Measurements from ENCODE around the gene NDUFS7.
A peak's percentile ranks its signal among the peaks of the same experiment; 100 is the strongest.

The NDUFS7 gene

DNA sequence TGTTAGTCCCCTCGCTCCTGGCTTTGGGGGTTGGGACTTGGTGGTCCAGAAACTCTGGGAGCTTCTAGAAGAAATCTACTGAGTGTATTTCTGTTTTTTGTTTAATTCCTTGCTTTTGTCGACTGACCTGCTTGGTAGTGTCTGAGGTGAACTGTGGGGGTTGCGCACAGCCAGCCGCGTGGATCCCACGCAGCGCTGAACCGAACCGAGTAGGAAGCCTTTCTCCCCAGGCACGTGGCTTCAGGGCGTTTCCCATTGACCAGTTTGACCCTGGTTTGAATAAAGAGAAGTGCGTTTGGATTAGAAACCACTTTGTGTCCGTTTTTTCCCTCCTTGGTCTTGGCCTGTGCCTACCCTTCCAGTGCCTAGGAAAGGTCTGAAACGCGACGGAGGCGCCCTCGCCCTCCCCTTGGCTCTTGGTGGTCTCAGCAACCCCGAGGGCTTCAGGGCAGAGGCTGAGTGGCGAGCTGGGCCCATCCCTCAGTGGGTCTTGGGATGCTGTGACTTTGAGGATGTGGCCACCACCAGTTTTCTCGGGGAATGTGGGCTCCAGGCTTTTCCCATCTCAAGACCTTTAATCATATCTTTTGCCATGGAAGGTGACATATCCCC, 51.8 kb downstream of the NDUFS7 start:
- DNase-seq: no peak

DNA sequence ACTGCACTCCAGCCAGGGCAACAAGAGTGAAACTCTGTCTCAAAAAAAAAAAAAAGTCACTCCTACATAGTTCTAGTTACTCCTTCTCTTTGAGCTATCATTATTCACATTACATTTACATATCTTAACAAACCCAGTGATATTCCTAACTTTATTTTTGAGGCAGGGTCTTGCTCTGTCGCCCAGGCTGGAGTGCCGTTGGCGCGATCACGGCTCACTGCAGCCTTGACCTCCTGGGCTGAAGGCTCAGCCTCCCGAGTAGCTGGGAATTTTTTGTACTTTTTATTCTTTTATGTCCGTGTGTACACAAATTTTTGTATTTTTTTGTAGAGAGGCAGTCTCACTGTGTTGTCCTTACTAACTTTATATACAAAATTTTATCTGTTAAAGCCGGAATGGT, 53.9 kb downstream of the NDUFS7 start:
- DNase-seq: no peak

DNA sequence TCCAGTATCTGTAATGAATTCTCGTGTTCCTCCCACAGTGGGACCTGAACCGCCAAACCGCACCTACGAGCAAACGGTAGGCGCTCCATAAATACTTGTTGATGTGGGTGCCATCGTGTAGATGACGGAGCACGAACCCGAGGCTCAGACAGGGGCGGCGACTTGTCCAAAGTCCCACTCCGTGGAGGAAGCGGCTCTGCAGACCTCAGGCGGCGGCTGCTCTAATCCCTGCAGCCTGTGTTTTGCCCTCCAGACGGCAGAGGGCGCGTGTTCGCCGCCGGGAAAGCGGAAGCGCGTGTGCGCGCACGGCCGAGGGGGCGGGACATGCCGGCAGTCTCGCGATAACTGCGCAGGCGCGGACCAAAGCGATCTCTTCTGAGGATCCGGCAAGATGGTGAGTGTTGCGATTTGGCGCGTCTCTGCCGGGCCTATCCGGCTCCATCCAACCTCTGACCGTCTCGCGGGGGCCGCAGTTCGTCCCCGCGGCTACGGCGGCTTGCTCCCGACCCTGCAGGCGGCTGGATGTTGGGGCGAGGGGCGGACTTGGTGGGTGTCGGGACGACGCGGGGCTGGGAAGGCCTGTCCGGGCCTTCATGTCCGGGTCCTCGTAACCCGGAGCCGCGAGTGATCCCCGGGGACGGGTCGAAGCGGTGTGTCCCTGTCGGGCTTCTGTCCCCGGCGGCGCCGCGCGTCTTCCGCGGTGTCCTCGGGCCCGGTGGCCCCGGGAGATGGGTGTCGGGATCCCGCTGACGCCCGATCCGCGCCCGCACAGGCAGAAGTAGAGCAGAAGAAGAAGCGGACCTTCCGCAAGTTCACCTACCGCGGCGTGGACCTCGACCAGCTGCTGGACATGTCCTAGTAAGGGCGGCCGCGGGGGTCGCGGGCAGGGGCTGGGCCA, 54.6 kb downstream of the NDUFS7 start, which contains the start of gene RPS15:
TSS of gene RPS15 (plus strand) at position 362 of the 898 bp plus-strand sequence. CDS start at position 392, 30 bp downstream.
- peak; percentile 95 for DNase-seq

DNA sequence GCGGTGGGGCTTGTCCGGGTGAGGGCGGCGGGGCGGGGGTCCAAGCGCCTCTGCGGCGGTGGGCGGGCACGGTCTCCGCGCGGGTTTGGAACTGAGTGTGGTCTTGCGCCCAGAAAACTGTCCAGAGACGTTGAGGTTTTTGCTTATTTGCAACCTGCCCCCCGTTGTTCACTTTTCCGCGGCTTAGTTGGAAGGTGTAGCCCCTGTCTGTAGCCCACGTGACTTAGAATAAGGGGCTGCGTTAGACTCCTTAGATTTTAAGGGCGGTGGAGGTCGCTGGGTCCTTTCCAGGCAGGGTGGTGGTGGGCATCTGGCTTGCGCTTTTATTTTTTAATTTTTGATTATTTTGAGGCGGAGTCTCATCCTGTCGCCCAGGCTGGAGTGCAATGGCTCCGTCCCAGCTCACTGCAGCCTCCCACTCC, 55.2 kb downstream of the NDUFS7 start:
- no peak for DNase-seq

DNA sequence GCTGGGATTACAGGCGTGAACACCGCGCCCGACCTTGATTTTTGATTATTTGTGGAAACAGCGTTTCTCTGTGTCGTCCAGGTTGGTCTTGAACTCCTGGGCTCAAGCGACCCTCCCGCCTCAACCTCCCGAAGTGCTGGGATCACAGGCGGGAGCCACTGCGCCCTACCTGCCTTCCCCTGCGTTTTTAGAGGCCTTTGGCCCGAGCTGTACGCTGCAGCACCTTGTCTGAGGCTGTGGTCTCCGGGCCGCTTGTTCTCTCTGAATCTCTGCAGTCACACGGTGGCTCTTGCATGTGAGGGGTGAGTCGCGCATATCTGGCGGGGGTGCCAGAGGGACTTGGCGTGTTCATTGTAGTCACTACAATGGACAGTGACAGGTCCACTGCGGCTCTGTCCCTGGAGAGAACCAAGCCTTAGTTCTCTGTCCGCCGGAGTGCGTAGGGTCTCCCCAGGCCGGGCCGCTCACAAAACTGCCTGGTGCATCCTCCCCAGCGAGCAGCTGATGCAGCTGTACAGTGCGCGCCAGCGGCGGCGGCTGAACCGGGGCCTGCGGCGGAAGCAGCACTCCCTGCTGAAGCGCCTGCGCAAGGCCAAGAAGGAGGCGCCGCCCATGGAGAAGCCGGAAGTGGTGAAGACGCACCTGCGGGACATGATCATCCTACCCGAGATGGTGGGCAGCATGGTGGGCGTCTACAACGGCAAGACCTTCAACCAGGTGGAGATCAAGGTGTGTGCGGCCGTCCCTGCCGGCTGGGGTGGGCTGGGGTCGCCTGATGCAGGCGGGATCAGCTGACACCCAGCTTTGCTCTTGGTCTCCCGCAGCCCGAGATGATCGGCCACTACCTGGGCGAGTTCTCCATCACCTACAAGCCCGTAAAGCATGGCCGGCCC, 56.1 kb downstream of the NDUFS7 start:
- peak; percentile 29 for DNase-seq

DNA sequence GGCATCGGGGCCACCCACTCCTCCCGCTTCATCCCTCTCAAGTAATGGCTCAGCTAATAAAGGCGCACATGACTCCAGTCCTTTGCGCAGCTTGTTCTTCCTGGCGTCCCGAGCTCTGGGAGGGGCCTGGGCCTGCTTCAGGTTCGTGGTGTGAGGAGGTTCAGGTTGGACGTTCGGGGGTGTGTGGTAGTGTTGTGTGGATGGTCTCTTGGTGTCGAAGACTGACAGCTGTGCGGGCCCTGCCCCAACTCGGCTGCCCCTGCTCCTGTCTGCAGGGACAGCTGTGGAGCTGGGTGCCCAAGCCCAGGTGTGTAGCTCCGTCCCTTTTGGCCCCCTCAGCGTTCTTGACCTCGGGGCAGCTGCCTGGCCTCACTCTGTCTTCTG, 56.7 kb downstream of the NDUFS7 start:
- DNase-seq: no peak

DNA sequence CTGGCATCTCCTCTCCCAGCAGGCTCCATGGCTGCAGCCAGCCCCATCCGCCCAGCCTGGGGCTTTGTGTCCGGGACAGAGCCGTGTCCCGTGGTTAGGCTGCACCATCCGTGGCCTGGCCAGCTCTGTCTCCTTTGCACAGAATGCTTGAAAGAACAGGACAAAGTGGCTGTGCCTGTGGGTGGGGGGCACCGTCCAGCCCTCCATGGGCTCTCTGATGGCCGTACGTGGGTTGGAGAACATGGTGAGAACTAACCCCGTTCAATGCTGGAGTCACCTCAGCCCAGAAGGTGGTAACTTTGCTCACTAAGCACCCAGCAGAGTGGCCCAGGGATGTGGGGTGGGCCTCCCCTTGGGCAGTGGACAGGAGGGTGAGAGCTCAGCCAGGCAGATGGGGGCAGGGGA, 57.3 kb downstream of the NDUFS7 start:
- DNase-seq: no peak

DNA sequence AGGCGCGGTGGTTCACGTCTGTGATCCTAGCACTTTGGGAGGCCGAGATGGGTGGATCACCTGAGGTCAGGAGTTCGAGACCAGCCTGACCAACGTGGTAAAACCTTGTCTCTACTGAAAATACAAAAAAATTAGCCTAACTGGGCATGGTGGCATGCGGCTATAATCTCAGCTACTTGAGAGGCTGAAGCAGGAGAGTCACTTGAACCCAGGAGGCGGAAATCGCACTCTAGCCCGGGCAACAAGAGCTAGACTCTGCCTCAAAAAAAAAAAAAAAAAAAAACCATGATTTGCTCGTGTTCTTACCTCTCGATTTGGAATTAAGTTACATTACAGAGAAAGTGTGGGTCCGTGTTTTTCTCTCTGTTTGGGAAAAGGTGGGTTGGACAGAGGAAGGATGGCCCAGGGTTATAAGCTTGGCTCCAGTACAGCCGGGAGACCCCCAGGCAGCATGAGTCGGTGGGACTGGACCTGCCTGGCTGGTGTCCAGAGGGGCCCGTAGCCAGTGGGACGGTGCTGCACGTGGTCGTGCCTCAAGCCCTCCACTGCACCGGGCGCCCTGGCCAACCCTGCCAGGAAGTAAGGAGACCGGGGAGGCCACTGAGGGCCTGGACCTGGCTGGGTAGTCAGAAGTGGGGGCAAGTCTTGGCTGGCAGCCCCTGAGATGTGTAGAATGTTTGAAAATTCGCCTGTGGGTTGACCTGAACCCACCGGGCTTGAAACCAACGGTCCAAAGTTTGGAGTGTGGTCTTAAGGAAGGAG, 58.2 kb downstream of the NDUFS7 start:
- DNase-seq: no peak

Measured in activated naive CD4-positive, alpha-beta T cell treated with Interleukin-2 at 50 U/mL for 16 hours (primary cell).